GM12864 (cell line): ENCODE data around the gene TUBGCP6.
A peak's percentile ranks its signal among the peaks of the same experiment; 100 is the strongest.

ENCODE experiments used
- DNase-seq: peaks from one replicate; pipeline ENCODE4 v3.0.0-alpha.2; 2011; ENCODE audit warnings: low read depth
- H3K4me3 ChIP-seq: 2 replicates; pipeline ENCODE4 v1.5.1; 2011; ENCODE audit warnings: mild to moderate bottlenecking, low read depth, low read length, control low read depth
- CTCF ChIP-seq: IDR thresholded peaks from 2 replicates; pipeline ENCODE4 v1.5.1; 2011; ENCODE audit warnings: low read depth, mild to moderate bottlenecking, moderate library complexity, low read length, control low read depth, inconsistent platforms; ENCODE audit errors: missing control alignments

The TUBGCP6 gene

DNA sequence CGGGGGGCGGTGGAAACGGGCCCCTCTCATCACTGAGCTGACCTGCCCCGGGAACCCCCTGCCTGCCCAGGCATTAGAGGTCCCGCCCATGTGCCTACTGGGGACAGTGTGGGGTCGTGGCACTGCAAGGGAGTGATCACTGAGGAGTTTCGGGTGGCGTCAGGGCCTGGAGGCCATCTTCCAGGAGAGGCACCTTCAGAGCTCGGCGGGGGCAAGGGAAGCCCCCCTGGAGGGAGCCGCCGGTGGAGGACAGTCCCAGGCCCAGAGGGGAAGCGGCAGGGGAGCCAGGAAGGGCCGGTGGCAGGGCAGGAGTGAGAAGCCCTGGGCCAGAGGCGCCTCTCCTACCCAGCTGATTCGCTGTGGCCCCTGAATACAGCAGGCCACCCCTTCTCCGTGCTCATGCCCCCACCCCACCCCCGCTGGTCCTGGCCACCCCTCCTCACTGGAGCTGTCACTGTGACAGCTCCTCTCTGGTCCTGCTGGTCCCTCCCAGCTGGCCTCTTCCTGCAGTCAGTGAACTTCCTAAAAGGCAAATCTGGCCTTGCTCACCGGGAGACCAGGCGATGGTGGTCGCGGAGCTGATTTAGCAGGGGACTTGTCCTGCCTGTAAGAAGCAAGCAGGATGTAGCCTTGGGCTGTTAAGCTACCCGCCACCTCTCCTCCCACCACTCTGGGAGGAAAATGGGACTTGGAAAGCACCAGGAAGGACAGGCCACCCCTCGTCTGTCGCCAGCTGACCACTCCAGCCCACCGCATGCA is 27.4 kb upstream of the TUBGCP6 start:
- no peak overlapping the region for H3K4me3 ChIP-seq
- TF ChIP-seq CTCF = no peak
- DNase-seq = no peak

DNA sequence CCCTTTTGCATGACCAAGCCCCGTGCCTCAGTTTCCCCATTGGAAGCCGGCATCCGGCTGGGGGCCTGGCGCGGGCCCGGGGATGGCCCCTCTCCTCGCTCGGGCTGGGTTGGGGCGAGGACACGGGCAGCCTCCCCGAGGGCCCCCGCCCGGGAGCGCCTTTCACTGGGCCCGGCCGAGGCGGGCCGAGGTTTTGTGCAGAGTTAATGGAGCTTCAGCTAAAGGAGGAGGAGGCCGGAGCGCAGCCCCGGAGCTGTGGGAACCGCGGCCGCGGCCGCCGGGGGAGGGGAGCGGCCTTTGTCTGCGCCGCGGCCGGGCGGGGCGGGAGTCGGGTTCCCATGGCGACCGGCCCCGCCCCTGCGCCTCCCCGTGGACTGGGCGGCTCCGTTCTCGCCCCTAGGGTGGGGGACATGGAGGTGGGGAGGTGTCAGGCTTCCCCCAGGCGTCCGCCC is 26.7 kb upstream of the TUBGCP6 start:
- peak; percentile 33 for TF ChIP-seq CTCF
- no peak for DNase-seq
- peak overlapping the region; percentile 22 for H3K4me3 ChIP-seq

GRCh38 chr22:50270666-50271394 is 26.0 kb upstream of the TUBGCP6 start:
- peak overlapping the region; percentile 58 for H3K4me3 ChIP-seq
- no peak for TF ChIP-seq CTCF
- DNase-seq = no peak

DNA sequence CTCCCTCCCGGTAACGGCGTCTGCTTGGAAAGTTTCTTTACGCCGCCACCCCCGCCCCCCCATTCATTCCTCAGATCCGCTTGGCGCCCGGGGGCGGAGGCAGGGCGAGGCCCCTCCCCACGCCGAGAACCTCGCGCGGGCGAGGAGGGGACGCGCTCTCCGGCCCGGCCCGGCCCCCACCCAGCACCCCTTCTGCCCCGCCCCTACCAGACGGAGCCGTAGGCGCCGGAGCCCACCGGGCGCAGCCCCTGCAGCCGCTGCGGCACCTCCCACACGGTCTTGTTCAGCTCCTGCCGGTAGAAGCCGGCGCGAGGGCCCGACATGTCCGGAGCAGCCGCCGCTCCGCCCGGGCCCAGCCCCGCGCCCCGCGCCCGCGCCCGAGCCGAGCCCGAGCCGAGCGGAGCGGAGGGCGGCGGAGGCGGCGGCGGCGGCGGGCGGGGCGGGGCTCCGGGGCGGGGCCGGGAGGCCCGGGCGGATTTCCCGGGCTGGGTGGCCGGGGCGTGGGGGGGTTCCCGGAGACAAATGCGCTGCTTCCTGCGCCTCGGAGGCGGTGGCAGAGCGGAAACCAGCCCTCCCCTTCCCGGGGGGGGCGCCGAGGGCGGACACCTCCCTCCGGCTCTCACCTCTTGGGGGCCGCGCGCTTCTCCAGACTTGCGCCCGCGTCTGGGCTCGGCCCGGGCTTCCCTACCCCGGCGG is 25.3 kb upstream of the TUBGCP6 start, which contains the start of gene MAPK11:
TSS of gene MAPK11 (minus strand) at position 411 of the 696 bp plus-strand sequence. CDS start at position 323, 88 bp downstream.
- DNase-seq = no peak
- TF ChIP-seq CTCF = no peak
- H3K4me3 ChIP-seq = peak within 1 kb of the TSS; percentile 58

DNA sequence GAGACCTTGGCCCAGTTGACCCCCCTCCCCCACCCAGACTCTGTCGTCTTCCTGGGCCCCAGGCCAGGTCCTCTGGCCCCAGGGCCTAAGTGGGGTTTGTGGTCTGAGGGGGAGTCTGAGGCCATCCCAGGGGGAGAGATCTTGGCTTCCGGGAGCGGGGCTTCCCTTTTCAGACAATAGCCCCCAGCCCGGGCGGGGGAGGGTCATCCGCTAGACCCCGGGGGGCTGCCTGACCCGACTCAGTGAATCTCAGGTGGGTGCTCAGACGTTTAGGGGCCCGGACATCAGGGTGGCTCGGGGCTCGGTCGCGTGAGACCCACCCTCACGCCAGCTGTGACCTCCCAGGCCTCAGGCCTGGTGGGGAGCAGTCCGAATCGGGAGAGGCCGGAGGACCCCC is 24.7 kb upstream of the TUBGCP6 start:
- no peak for TF ChIP-seq CTCF
- no peak for DNase-seq
- H3K4me3 ChIP-seq = peak overlapping the region; percentile 58

- H3K4me3 ChIP-seq = no peak overlapping the region
- DNase-seq = no peak
- no peak for TF ChIP-seq CTCF
These were observed 23.9 kb upstream of the TUBGCP6 start for GRCh38 chr22:50268655-50269113.
